MG63 (cell line): ENCODE results near the gene NUP153. TPM values are rescaled to one million over a fixed set of nuclear protein-coding genes. Genes with fewer than 3 reads are reported as not detected.
"Not testable (repeated sequence)": the region's sequence is repeated elsewhere in the genome, so short reads cannot be mapped to it uniquely, and the experiment has no call there.

Experiments used
- DNase-seq: peaks from one replicate; pipeline ENCODE4 v3.0.0-alpha.2; 2020
- H3K27me3 ChIP-seq: fragments of 250-450 bp; sonication (Bioruptor Pico); 2 replicates; pipeline ENCODE4 v1.5.1; 2020; ENCODE audit warnings: mild to moderate bottlenecking, moderate library complexity
- H3K36me3 ChIP-seq: fragments of 250-450 bp; sonication (Bioruptor Pico); 2 replicates; pipeline ENCODE4 v1.5.1; 2020; ENCODE audit warnings: mild to moderate bottlenecking, moderate library complexity
- H3K4me3 ChIP-seq: fragments of 250-450 bp; sonication (Bioruptor Pico); 2 replicates; pipeline ENCODE4 v1.5.1; 2020; ENCODE audit warnings: mild to moderate bottlenecking, moderate library complexity
- H3K9me3 ChIP-seq: fragments of 250-450 bp; sonication (Bioruptor Pico); 2 replicates; pipeline ENCODE4 v1.5.1; 2020; ENCODE audit warnings: mild to moderate bottlenecking, moderate library complexity
- total RNA-seq: library from RNA; depleted of rRNA; stranded (reverse); fragments of >200 nt; shearing (Covaris generic); gene quantifications from 2 replicates; pipeline ENCODE4 v1.2.3, GENCODE V29; 2014; ENCODE audit warnings: low replicate concordance; rRNA removed

Gene NUP153
- total RNA-seq: 16.5 and 20.6 TPM in 2 replicates

DNA sequence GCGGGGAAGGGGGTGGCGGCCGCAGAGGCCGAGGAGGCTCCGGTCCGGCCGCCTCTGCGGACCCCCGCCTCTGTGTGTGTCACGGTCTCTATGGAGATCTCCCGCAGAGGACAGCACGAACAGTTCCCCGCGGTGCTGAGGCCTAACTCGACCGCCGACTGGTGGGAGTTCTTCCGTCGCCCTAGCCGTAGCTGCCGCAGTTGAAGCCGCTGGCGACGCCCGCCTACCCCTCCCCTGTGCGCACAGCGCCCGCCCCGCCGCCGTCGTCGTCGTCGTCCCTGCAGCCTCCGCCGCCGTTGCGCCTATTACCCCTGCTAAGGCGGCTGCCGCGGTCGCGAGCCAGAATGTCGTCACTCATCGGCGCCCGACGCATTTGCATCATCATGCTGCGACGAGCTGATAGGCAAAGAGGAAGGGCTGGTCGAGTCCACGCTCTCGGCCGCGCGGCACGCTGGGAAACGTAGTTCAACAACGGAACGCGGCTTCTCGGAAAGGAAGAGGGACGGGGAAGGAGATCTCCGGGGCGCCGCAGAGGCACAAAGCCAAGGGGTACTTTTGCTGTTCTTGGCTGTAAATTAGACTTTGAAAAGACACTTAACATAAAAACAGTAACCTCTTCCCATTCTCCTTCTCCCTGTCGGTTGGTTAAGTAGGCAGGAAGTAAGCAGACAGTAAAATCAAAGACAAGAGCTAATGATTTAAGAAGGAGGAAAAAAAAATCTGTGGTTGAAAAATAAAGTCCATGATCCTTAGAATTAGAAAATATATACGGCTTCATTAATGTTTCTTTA, at the start of gene NUP153:
Gene NUP153 (minus strand): TSS at position 346 of the 791 bp plus-strand sequence. CDS start 538 bp downstream, outside the sequence.
- Histone ChIP-seq H3K27me3 (no peaks in the 10 kb centered on the region), H3K4me3 (peak within 1 kb of the TSS; percentile 81), H3K9me3 (no peaks in the 10 kb centered on the region), H3K36me3 (peaks cover 7% of the 10 kb centered on the region; the same call in 1 of the 2 replicates)
- peak; percentile 94 for DNase-seq

DNA sequence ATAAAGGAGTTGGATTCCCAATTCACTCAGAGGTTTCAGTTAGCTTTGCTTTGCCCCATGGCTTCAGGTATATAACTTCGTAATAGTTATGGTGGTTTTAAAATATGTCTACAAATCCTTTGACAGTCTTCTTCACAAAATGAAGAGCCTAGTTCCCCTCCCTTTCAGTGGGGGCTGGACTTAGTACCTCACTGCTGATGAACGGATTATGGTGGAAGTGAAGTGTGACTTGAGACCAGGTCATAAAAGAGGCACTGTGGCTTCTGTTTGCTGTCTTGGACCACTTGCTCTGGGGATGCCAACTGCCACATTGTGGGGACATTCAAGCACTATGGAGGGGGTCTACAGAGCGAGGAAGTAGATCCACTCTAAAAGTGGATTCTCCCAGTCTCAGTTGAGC, 47.5 kb upstream of the NUP153 start:
- Histone ChIP-seq H3K27me3 (no peaks in the 10 kb centered on the region), H3K36me3 (no peaks in the 10 kb centered on the region)

GRCh38 chr6:17745324-17745723, 38.6 kb upstream of the NUP153 start:
- not testable (repeated sequence) for H3K36me3 ChIP-seq, H3K9me3 ChIP-seq, H3K27me3 ChIP-seq, DNase-seq, H3K4me3 ChIP-seq

More for the DNA sequence above, 47.5 kb upstream of the NUP153 start:
- DNase-seq: no peak
- no peak overlapping the region for H3K4me3 ChIP-seq
- H3K9me3 ChIP-seq: no peaks in the 10 kb centered on the region

GRCh38 chr6:17744757-17745308, 38.1 kb upstream of the NUP153 start:
- not testable (repeated sequence) for H3K27me3 ChIP-seq, H3K4me3 ChIP-seq, DNase-seq, H3K9me3 ChIP-seq, H3K36me3 ChIP-seq

GRCh38 chr6:17744019-17744756, 37.5 kb upstream of the NUP153 start:
- Histone ChIP-seq H3K27me3 (no peaks in the 10 kb centered on the region), H3K4me3 (no peak overlapping the region), H3K9me3 (no peaks in the 10 kb centered on the region), H3K36me3 (no peaks in the 10 kb centered on the region)
- DNase-seq: no peak

DNA sequence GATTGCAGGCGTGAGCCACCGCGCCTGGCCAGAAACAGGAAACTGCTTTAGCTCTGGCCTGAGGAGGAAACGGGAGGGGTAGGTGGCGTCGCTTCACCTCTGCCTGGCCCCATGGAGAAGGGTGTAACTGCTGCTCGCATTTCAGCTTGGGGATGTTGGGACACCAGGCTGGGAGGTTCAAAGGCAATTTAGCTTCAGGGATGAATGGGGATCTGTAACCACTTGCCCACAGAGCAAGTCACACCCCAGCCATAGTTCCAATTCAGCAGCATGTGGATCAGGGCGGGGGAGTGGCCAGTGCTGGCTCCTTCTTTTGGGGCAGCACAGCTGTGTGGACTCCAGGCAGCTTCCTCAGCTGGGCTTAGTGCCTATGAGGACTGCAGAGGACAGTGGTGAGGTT, 34.8 kb upstream of the NUP153 start:
- H3K27me3 ChIP-seq: no peaks in the 10 kb centered on the region
- no peaks in the 10 kb centered on the region for H3K9me3 ChIP-seq
- H3K4me3 ChIP-seq: no peak overlapping the region
- no peak for DNase-seq
- no peaks in the 10 kb centered on the region for H3K36me3 ChIP-seq

DNA sequence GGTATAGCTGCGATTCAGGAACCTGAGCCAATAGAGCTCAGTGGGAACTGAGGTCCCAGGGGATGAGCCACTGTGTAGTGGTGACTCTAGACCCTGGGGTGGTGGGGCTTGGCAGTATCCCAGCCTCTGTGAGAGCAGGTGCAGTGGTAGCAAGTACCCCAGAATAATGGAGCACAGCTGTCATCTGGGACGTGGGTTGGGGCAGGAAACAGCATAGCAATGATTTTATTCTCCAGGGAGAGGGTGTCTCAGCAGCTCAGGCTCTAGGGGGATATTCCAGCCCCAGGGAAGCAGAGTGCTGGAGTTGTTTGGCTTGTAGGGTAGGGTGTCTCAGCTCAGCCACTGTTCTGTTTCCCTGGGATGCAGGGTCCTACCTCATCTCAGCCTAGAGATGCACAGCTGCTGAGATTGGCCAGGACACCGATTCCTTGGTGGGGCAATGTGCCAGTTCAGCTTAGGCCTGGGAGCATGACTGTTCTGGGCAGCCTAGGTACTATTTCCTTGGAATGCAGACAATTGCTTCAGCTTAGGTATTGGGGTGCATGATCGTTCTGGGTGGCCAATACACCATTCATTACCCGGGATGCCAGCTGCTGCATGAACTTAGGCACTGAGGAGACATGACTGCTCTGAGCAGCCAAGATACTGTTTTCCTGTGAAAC, 34.0 kb upstream of the NUP153 start:
- no peak overlapping the region for H3K4me3 ChIP-seq
- H3K36me3 ChIP-seq: no peaks in the 10 kb centered on the region
- H3K27me3 ChIP-seq: no peaks in the 10 kb centered on the region
- DNase-seq: no peak
- no peaks in the 10 kb centered on the region for H3K9me3 ChIP-seq

DNA sequence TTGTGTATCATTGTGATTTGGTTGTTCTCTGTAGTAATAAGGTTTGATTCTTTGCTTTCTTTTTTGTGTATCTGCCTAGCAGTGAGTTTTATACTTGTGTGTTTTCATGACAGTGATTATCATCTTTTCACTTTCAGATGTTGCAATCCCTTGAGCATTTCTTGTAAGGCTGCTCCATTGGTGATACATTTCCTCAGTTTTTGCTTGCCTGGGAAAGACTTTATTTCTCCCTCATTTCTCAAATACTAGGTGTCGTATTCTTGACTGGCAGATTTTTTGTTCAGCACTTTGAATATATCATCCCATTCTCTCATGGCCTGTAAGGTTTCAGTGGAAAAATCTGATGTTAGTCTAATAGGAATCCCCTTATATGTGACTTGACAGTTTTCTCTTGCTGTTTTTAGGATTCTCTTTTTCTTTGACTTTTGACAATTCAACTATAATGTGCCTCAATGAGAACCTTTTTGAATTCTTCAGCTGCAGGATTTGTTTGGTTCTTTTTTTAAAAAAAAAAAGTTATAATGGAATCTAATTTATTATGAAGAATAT, 31.1 kb upstream of the NUP153 start:
- Histone ChIP-seq H3K27me3 (no peaks in the 10 kb centered on the region), H3K36me3 (no peaks in the 10 kb centered on the region), H3K9me3 (no peaks in the 10 kb centered on the region), H3K4me3 (no peak overlapping the region)
- DNase-seq: no peak

GRCh38 chr6:17735311-17735710, 28.6 kb upstream of the NUP153 start:
- H3K36me3 ChIP-seq, DNase-seq, H3K4me3 ChIP-seq, H3K27me3 ChIP-seq, H3K9me3 ChIP-seq: not testable (repeated sequence)

DNA sequence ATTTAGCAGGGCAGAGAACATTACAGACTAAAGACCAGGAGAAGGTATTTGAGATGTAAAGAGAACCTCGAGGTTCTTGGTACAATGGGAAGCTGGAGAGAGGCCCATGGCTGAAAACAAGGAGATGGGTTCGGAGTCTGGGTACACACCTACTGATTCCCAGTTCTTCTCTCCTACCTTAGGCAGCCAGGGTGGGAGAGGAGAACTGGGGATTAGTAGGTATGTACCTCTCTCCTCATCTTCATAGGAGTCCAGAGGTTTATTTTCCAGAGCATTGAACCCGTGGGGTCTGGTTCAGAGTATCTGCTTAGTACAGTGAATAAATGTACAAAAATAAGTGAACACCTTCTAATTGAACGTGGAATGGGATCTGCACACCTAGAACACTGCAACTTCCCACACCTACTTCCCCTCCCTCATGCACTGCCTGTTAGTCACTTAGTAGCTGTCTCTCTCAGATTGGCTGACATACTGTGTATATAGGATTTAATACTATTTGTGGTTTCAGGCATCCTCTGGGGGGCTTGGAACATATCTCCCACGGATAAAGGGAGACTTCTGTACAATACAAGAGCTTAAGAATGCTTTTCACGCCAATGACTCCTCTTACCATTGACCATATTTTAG, 23.5 kb upstream of the NUP153 start:
- no peaks in the 10 kb centered on the region for H3K27me3 ChIP-seq
- H3K4me3 ChIP-seq: no peak overlapping the region
- no peaks in the 10 kb centered on the region for H3K36me3 ChIP-seq
- no peaks in the 10 kb centered on the region for H3K9me3 ChIP-seq
- DNase-seq: no peak

DNA sequence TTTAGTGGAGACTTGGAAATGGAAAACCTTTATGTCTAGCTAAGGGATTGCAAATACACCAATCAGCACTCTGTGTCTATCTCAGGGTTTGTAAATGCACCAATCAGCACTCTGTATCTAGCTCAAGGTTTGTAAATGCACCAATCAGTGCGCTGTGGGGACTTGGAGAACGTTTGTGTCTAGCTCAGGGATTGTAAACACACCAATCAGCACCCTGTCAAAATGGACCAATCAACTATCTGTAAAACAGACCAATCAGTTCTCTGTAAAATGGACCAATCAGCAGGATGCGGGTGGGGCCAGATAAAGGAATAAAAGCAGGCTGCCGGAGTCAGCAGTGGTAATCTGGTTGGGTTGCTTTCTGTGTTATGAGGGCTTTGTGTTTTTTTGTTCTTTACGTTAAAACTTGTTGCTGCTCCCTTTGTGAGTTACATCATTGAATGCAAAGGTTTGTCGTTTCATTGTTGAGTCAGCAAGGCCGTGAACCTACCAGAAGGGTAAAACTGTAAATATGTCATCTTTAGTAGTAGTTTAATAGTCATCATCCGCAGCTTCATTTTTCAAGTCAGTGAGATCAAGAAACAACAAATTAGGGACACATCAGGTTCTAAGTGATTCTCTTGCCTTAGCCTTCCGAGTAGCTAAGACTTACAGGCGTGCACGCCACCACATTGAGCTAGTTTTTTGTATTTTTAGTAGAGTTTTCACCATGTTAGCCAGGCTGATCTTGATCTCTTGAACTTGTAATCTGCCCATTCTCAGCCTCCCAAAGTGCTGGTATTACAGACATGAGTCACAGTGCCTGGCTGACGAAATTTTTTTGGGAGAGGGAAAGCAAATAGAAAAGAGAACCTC, 22.7 kb upstream of the NUP153 start:
- Histone ChIP-seq H3K36me3 (no peaks in the 10 kb centered on the region), H3K27me3 (no peaks in the 10 kb centered on the region), H3K9me3 (no peaks in the 10 kb centered on the region), H3K4me3 (no peak overlapping the region)
- DNase-seq: no peak

GRCh38 chr6:17728551-17729222, 22.0 kb upstream of the NUP153 start:
- H3K9me3 ChIP-seq: no peaks in the 10 kb centered on the region
- no peaks in the 10 kb centered on the region for H3K36me3 ChIP-seq
- H3K27me3 ChIP-seq: no peaks in the 10 kb centered on the region
- DNase-seq: no peak
- no peak overlapping the region for H3K4me3 ChIP-seq

DNA sequence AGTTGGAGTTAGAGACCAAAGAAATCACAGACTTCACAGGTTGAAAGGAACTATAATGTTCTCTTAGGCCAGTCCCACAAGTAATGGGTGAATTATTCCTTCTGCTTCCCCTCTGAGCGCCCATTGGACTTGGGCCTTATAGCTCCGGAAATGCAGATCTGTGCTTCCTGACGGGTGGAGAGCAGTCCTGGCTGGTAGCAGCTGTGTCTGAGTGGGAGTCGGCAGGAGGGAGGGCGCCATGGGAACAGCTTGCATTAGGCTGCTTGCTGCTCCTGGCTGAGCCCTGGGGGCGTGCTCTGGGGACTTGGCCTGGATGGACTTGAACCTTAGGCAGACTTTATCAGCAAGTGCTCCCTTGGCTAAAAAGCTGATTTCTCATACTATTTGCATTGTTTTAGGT, 18.4 kb upstream of the NUP153 start:
- no peak for DNase-seq
- no peaks in the 10 kb centered on the region for H3K36me3 ChIP-seq
- no peaks in the 10 kb centered on the region for H3K27me3 ChIP-seq
- no peak overlapping the region for H3K4me3 ChIP-seq
- H3K9me3 ChIP-seq: no peaks in the 10 kb centered on the region

- Histone ChIP-seq H3K27me3 (no peaks in the 10 kb centered on the region), H3K4me3 (no peak overlapping the region), H3K36me3 (no peaks in the 10 kb centered on the region), H3K9me3 (no peaks in the 10 kb centered on the region)
- DNase-seq: no peak
These were observed 17.6 kb upstream of the NUP153 start for GRCh38 chr6:17724341-17724740.

DNA sequence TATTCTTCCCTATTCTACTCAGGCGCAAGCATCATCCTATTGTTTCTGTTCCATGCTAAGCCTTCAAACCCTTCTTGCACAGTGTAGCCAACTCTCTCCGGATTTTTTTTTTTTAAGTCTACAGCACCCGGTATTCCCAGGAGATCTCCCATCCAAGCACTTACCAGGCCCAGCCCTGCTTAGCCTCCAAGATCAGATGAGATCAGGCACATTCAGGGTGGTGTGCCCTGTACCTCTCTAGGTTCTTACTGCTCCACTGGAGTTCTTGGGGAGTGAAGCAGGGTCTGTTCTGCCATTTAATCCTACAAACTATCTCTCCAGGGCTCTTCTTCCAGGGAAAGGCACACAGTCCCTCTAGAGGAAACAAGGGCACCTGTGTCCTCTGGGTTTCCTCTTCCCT, 14.9 kb upstream of the NUP153 start:
- no peak for DNase-seq
- Histone ChIP-seq H3K27me3 (no peaks in the 10 kb centered on the region), H3K9me3 (no peaks in the 10 kb centered on the region), H3K4me3 (no peak overlapping the region), H3K36me3 (no peaks in the 10 kb centered on the region)
